Epithelial cell of proximal tubule (primary cell): ENCODE measurements around the gene CYB5B. TPM values are rescaled to one million over a fixed set of nuclear protein-coding genes. Genes with fewer than 3 reads are reported as not detected.

ENCODE experiments used
- DNase-seq: peaks from one replicate; pipeline ENCODE4 v3.0.0-alpha.2; 2011; ENCODE audit warnings: low read depth
- H3K4me3 ChIP-seq: 2 replicates; pipeline ENCODE4 v1.5.1; 2011; ENCODE audit warnings: low read depth, mild to moderate bottlenecking, low read length
- total RNA-seq: library from RNA; depleted of rRNA; stranded (reverse); fragments of >200 nt; gene quantifications from 2 replicates; pipeline ENCODE4 v1.2.3, GENCODE V29; 2015
- TF ChIP-seq, protein P1 (sequence below): conservative IDR thresholded peaks from 2 replicates; pipeline ENCODE4 v1.5.1; 2012; ENCODE audit warnings: low read depth, mild to moderate bottlenecking, low read length

Gene CYB5B
- total RNA-seq, 1 donor from 2014 or later: 54.0 TPM

DNA sequence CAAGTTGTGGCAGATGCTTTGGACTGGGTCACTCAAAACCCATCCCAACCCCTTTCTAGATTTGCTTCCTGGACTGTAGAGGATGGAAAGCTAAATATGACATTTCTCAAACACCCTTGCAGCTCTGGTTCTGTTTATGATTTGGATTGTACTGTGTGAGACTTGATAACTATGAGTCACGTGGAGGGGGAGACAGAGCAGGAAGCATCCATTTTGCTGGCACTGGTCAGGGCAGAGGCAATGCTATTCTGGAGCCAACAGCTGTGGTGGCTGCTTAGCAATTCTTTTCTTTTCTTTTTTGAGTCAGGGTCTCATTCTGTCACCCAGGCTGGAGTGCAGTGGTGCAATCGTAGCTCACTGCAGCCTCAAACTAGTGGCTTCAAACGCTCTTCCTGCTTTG lies 25.1 kb upstream of the CYB5B start:
- DNase-seq: no peak
- TF ChIP-seq, protein P1, sequence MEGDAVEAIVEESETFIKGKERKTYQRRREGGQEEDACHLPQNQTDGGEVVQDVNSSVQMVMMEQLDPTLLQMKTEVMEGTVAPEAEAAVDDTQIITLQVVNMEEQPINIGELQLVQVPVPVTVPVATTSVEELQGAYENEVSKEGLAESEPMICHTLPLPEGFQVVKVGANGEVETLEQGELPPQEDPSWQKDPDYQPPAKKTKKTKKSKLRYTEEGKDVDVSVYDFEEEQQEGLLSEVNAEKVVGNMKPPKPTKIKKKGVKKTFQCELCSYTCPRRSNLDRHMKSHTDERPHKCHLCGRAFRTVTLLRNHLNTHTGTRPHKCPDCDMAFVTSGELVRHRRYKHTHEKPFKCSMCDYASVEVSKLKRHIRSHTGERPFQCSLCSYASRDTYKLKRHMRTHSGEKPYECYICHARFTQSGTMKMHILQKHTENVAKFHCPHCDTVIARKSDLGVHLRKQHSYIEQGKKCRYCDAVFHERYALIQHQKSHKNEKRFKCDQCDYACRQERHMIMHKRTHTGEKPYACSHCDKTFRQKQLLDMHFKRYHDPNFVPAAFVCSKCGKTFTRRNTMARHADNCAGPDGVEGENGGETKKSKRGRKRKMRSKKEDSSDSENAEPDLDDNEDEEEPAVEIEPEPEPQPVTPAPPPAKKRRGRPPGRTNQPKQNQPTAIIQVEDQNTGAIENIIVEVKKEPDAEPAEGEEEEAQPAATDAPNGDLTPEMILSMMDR: no peak

DNA sequence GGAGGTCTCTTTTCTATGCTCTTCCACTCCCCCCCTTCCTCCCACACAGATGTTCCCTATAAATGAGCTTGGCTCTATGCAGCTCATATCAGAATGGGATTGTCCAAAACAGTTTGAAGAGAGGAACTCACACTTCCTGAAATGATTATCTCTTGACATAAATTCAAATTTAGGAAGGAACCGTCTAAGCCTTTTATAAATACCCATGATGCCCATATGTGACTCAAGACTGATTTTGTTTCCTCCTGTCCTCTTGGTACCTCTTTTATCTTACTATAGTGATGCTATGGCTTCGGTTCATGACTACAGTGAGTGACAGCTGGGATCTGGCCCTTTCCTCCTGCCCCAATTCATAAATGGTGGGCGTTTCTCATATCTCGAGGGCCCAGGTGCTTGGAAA lies 22.0 kb upstream of the CYB5B start:
- no peak for DNase-seq
- TF ChIP-seq, protein P1: no peak
- H3K4me3 ChIP-seq: no peak overlapping the region

More for the DNA sequence above, 25.1 kb upstream of the CYB5B start:
- peak overlapping the region; percentile 3 for H3K4me3 ChIP-seq

DNA sequence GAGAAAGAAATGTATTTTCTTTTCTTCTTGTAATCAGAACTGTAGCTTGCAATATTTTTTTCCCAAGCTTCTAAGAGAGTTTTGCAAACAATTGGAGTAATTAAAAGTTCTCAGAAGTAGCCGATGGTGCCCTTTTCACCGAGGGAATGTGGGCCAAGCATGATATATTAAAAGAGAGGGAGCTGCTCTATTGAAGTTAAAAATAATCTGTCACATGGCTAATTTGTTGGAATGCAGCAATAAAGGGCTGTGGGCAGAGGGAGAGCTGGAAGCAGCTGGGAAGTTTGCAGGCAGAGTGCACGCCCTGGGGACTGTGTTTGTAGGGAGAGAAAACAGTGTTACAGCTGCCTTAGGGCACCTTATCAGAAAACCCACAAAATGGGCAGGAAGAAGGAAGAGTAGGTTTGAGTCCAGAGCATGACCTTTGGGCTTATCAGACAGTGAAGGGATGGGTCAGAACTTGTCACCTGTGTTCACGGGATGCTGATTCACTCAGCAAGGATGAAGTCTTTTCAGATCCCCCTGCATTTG lies 20.1 kb upstream of the CYB5B start:
- no peak for DNase-seq
- TF ChIP-seq, protein P1: no peak
- H3K4me3 ChIP-seq: no peak overlapping the region

DNA sequence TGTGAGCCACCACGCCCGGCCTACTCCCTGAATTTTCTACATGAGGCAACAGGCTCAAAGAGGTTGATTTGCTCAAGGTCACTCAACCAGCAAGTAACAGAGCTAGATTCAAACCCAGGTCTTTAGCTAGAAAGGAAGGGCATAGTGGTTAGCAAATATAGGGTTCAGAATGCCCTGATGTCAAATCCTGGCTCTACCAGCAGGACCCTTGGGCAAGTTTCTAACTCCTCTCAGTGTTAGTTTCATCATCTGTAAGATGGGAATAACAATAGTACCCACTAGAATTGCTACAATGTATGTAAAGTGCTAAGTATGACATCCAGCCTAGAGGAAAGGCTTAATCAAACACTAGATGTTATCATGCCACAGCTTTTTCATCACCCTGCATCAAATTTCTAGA lies 19.1 kb upstream of the CYB5B start:
- TF ChIP-seq, protein P1: no peak
- H3K4me3 ChIP-seq: no peak overlapping the region
- DNase-seq: no peak

DNA sequence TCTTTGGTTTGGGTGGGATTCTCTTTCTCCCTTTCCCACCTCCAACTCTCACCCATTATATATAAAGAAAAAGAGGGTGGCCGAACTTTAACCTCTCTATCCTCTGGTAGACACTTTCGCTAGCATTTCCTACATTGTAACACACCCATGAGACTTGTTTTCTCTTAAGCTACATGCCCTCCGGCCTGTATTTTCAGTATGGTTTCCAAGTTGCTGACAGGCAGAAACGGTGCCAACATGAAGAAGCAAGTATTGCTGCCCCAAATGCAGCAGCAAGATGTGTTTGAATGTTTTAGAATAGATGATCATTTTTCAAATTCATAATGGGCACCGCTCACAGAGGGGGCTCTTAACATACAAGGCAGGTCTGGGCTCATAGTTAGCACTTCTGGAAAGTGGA lies 18.7 kb upstream of the CYB5B start:
- TF ChIP-seq, protein P1: no peak
- no peak for DNase-seq
- no peak overlapping the region for H3K4me3 ChIP-seq

- TF ChIP-seq, protein P1: no peak
- no peak for DNase-seq
- no peak overlapping the region for H3K4me3 ChIP-seq
These were observed 17.6 kb upstream of the CYB5B start for GRCh38 chr16:69406780-69407331.

DNA sequence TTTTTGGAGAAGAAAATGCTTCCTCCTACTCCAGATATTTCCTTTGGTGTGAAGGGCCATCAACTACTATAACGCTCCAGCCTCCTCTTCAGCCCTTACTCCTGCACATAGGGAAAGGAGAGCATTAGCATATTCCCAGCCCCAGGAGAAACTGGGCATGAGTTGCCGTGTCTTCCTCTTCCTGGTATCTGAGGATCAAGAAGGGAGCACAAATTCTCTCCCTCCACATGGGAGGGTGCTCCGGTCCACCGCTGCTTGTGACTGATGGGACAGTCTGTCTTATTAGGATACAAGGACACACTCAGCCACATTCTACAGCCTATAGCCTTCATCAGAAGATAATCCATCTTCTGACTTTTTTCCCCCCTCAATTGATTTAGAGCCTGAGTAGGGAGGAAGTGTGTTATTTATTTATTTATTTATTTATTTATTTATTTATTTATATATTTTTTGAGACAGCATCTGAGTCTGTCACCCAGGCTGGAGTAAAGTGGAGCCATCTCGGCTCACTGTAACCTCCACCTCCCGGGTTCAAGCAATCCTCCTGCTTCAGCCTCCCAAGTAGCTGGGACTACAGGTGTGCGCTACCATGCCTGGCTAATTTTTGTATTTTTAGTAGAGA lies 16.6 kb upstream of the CYB5B start:
- DNase-seq: no peak

More for the DNA sequence above, 16.6 kb upstream of the CYB5B start:
- H3K4me3 ChIP-seq: no peak overlapping the region
- TF ChIP-seq, protein P1: no peak
